Gastroesophageal sphincter (tissue), 4 donors: ENCODE results near the gene DPYSL4. TPM values are rescaled to one million over a fixed set of nuclear protein-coding genes. Genes with fewer than 3 reads are reported as not detected.

Source experiments
- ATAC-seq: fragments of 150-250 bp; one replicate; pipeline ENCODE4 v1.9.1; 2016; ENCODE audit warnings: mild to moderate bottlenecking, moderate library complexity
- H3K27ac ChIP-seq, 4 donors: fragments of 200-600 bp; sonication (generic) in 3 of 4; 1 replicate in 3 of 4; 2 replicates in 1 of 4; pipeline ENCODE4 v1.5.1; 2016 to 2019
- H3K27me3 ChIP-seq: fragments of 200-600 bp; sonication (generic); one replicate; pipeline ENCODE4 v1.5.1; 2019
- H3K36me3 ChIP-seq, 2 donors: fragments of 200-600 bp; sonication (generic); one replicate each; pipeline ENCODE4 v1.5.1; 2019; ENCODE audit warnings: control low read depth in 1 of 2
- H3K4me1 ChIP-seq, 3 donors: fragments of 200-600 bp; sonication (generic); 1 replicate in 2 of 3; 2 replicates in 1 of 3; pipeline ENCODE4 v1.5.1; 2016 to 2019; ENCODE audit warnings: control low read depth in 2 of 3
- H3K4me3 ChIP-seq, 2 donors: fragments of 200-600 bp; sonication (generic); one replicate each; pipeline ENCODE4 v1.5.1; 2019; ENCODE audit warnings: mild to moderate bottlenecking in 1 of 2, moderate library complexity in 1 of 2
- H3K9me3 ChIP-seq, 3 donors: fragments of 200-600 bp; sonication (generic); one replicate each; pipeline ENCODE4 v1.5.1; 2017 to 2019; ENCODE audit warnings: control low read depth in 2 of 3
- CTCF ChIP-seq, 4 experiments: fragments of 200-600 bp in 2 of 4; fragments of 450-650 bp in 2 of 4; sonication (generic) in 1 of 4; IDR thresholded peaks; one replicate each; pipeline ENCODE4 v1.5.1; 2017 to 2019; ENCODE audit warnings: antibody characterized with exemption in 4 of 4, mild to moderate bottlenecking in 2 of 4, moderate library complexity in 2 of 4
- EP300 ChIP-seq: sonication (generic); formaldehyde crosslinking; IDR thresholded peaks from one replicate; pipeline ENCODE4 v1.6.1; 2017; ENCODE audit warnings: antibody characterized with exemption, mild to moderate bottlenecking
- POLR2A ChIP-seq, 2 donors: fragments of 450-650 bp; IDR thresholded peaks; one replicate each; pipeline ENCODE4 v1.6.1; 2017; ENCODE audit warnings: antibody characterized with exemption in 2 of 2, mild to moderate bottlenecking in 2 of 2, moderate library complexity in 1 of 2
- POLR2AphosphoS5 ChIP-seq: sonication (generic); formaldehyde crosslinking; IDR thresholded peaks from one replicate; pipeline ENCODE4 v1.6.1; 2017; ENCODE audit warnings: antibody characterized with exemption
- WGBS, 2 donors: methylation state at CpG; one replicate each; pipeline ENCODE4 v1.1.5; 2018; ENCODE audit warnings: low coverage in 1 of 2; 5-methylcytosine and 5-hydroxymethylcytosine counted together
- total RNA-seq, 4 donors: library from RNA; depleted of rRNA; stranded (reverse); fragments of >200 nt; gene quantifications; one replicate each; pipeline ENCODE4 v1.1.0, GENCODE V29; 2016

The DPYSL4 gene
- total RNA-seq, 4 donors from 2014 or later, result 1.6 to 2.6 (median 1.9) TPM

- no peak overlapping the region for H3K4me3 ChIP-seq
- no CpG with 5 or more reads among the region's 21 CpGs for WGBS, 2 donors
- H3K4me1 ChIP-seq, result no peaks in the 10 kb centered on the region
- H3K27me3 ChIP-seq, result peaks cover 14% of the 10 kb centered on the region
- no peaks in the 10 kb centered on the region for H3K36me3 ChIP-seq
- no peak overlapping the region for H3K27ac ChIP-seq
- TF ChIP-seq POLR2AphosphoS5 (no peak), CTCF (IDR thresholded peaks at IDR 0.05) (no peak), POLR2A (IDR thresholded peaks at IDR 0.05) (no peak), EP300 (no peak)
- H3K9me3 ChIP-seq, result no peaks in the 10 kb centered on the region
- ATAC-seq, result no peak
These were observed 7.3 kb downstream of the DPYSL4 start for GRCh38 chr10:132193907-132194552.

GRCh38 chr10:132194726-132195125 lies 8.0 kb downstream of the DPYSL4 start:
- Histone ChIP-seq H3K4me1 (no peaks in the 10 kb centered on the region), H3K4me3 (no peak overlapping the region), H3K36me3 (no peaks in the 10 kb centered on the region), H3K9me3 (no peaks in the 10 kb centered on the region), H3K27ac (no peak overlapping the region), H3K27me3 (peaks cover 7% of the 10 kb centered on the region)
- WGBS, 2 donors, result no CpG with 5 or more reads among the region's 15 CpGs
- no peak for ATAC-seq
- no peak for TF ChIP-seq CTCF (IDR thresholded peaks at IDR 0.05)
- TF ChIP-seq EP300, result no peak
- TF ChIP-seq POLR2AphosphoS5, result no peak
- no peak for TF ChIP-seq POLR2A (IDR thresholded peaks at IDR 0.05)

GRCh38 chr10:132195366-132196075 lies 8.8 kb downstream of the DPYSL4 start:
- TF ChIP-seq CTCF (IDR thresholded peaks at IDR 0.05) (no peak), EP300 (no peak), POLR2AphosphoS5 (no peak), POLR2A (IDR thresholded peaks at IDR 0.05) (no peak)
- Histone ChIP-seq H3K27ac (no peak overlapping the region), H3K27me3 (no peaks in the 10 kb centered on the region), H3K9me3 (no peaks in the 10 kb centered on the region), H3K36me3 (no peaks in the 10 kb centered on the region), H3K4me1 (no peaks in the 10 kb centered on the region), H3K4me3 (no peak overlapping the region)
- WGBS, 2 donors, result 80% methylated on average over 1 of the region's 13 CpGs; no CpG with 5 or more reads in 1 of the 2 donors
- no peak for ATAC-seq

GRCh38 chr10:132196178-132197113 lies 9.7 kb downstream of the DPYSL4 start:
- H3K36me3 ChIP-seq, result no peaks in the 10 kb centered on the region
- no peaks in the 10 kb centered on the region for H3K27me3 ChIP-seq
- no peak overlapping the region for H3K4me3 ChIP-seq
- H3K9me3 ChIP-seq, result no peaks in the 10 kb centered on the region
- H3K4me1 ChIP-seq, result no peaks in the 10 kb centered on the region
- ATAC-seq, result no peak
- TF ChIP-seq CTCF (IDR thresholded peaks at IDR 0.05) (no peak), POLR2A (IDR thresholded peaks at IDR 0.05) (no peak), POLR2AphosphoS5 (no peak), EP300 (no peak)
- WGBS, 2 donors, result 94 to 100% methylated on average over 1 to 6 of the region's 30 CpGs
- H3K27ac ChIP-seq, result no peak overlapping the region
